Right lung (tissue), 5 donors: Measurements from ENCODE around the gene STAMBPL1. TPM values are rescaled to one million over a fixed set of nuclear protein-coding genes. Genes with fewer than 3 reads are reported as not detected.
A peak's percentile ranks its signal among the peaks of the same experiment; 100 is the strongest.

Source experiments
- DNase-seq, 2 donors: peaks; one replicate each; pipeline ENCODE4 v3.0.0-alpha.2; 2013
- polyA plus RNA-seq, 5 donors: library from polyadenylated mRNA; unstranded; fragments of 120-200 nt; gene quantifications; one replicate each; pipeline versions ENCODE4 v1.2.1 to v1.2.3, GENCODE V29; 2013; ENCODE audit warnings: inconsistent platforms in 1 of 5, low replicate concordance in 1 of 5; ENCODE audit not compliant: insufficient read length in 5 of 5, insufficient read depth in 1 of 5

Gene STAMBPL1
- polyA plus RNA-seq, 5 donors, result 6.4 to 14.4 (median 13.0) TPM

DNA sequence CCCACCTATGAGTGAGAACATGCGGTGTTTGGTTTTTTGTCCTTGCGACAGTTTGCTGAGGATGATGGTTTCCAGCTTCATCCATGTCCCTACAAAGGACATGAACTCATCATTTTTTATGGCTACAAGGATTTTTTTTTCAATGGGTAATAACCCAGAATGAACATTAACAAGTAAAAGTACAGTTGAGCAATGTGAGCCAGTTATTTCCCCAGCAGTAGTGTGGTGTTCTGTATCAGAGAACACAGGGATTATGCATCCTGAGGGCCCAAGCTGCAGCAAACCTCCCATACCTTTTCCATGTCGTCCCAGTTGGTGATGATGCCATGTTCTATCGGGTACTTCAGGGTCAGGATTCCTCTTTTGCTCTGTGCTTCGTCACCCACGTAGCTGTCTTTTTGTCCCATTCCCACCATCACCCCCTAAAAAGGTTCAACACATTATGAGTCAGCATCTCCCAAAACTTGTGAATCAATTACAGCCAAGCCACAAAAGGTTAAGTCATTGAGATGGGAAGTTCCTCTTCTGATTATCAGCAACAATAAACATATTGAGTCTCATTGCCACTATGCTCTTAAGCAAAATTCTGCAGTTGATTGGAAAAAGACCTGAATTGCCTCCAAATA lies 67.0 kb downstream of the STAMBPL1 start:
- no peak for DNase-seq

DNA sequence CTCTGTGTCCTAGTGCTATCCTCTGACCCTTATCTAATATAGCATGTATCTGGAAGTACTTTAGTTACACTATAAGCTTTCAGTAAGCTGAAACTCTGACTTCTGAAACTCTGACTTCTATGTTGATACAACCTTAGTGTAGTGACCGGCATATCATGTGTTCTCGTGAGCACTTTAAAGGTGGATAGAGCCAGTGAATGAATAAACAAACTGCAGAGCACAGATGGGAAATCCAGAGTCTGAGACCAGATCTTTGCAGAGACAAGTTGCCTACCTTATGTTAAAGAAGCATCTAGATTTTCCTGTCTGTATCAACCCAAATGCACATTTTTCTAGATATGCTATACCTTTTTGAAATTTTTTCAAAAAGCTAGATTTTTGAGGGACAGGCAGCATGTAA lies 69.0 kb downstream of the STAMBPL1 start:
- DNase-seq, result no peak

DNA sequence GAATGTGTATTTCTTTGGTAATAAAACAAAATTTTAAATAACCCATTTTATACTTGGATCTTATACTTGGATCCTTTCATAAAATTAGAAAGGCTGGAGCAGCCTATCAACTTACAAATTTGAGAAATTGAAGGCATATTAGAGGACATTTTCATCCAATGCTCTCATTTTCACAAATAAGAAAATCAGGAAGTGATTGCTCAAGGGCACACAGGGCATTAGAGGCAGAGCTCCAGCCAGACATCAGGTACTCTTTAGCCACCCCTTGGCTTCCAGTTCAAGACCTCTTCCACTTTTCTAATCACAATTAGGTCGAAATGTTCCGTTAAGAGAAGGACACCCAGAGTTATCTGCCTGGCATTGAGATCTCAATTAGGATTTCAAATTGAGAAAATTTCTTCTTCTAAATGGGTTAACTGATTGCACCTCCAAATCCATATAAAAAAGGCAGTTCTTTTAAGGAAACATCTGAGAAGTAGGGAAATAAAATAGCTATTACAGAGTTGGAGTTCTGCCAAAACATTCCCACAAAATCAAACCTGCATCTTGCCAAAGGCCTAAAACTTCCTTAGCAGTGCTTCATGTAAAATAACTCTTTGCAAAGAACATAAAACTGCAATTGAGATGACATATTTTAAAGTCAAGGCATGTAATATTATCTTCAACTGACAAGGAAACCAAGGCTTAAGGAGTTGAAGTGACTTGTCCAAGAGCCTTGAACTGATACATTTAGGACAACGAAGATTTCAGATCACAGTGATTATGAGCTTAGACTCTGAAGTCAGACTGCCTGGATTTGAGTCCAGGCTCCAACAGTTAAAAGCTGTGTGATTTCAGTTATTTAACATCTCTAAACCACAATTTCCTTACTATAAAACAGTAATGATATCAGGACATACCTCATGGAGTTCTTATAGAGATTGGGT lies 70.1 kb downstream of the STAMBPL1 start:
- DNase-seq, result no peak

DNA sequence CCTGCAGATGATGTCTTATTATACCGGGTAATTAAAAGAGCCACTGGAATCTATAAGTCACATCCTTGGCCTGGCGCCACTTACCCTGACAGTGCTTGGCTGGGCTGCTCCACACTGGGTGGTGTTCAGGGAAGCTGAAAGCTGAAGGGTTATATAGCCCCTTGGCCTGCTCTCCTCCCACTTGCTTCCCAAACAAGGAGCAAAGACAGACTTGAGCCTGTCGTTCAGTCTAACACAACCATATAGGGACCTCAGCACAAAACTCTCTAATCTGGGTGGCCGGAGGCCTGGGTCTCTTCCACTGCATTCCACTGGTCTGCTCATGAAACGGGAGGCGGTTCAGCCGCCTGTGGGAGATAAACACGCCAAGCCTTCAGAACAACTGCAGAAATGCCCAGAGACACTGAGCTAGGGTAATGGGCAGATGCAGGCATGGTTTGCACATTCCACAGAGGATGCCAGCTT lies 72.6 kb downstream of the STAMBPL1 start, which contains the start of gene ACTA2:
TSS of gene ACTA2 (minus strand) at position 127 of the 465 bp plus-strand sequence. CDS start 3,843 bp downstream, outside the sequence.
- no peak for DNase-seq

DNA sequence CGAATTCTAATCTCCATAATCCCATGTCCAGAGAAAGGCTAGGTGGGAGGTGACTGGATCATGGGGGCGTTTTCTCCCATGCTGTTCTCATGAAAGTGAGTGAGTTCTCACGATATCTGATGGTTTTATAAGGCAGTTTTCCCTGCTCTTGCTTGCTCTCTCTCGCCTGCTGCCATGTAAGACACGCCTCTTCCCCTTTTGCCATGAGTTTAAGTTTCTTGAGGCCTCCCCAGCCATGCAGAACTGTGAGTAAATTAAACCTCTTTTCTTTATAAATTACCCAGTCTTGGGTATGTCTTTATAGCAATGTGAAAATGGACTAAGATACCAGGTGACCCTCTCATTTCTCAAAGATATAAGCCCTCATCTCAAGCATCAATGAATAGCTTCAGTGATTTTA lies 73.6 kb downstream of the STAMBPL1 start:
- no peak for DNase-seq

DNA sequence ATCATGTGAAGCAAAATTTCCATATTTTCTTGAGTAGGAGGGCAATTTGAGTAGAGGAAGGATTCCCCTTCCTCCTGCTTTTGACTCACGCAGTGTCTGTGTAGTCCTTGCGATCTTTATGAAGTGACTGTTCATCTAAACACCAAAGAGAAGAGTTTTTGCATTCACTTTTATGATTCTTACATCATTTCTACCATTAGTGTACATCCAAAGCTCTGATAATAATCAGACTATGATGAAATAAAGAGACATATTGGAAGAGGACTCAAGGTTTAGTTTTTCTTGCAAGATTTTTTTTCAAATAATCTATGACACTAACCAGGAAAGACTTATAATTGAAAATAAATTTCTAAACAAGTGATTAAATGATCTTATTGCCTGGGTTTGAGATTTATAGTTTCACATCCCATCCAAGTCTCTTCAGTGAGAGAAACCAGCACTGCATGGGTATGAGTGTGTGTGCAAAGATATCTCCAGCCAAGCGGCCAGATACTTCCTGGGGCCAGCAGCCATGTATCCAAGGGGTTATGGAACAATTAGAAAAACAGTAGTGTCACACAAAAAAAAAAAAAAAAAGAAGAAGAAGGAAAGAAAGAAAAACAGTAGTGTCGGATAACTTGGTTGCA lies 74.5 kb downstream of the STAMBPL1 start:
- DNase-seq, result no peak

DNA sequence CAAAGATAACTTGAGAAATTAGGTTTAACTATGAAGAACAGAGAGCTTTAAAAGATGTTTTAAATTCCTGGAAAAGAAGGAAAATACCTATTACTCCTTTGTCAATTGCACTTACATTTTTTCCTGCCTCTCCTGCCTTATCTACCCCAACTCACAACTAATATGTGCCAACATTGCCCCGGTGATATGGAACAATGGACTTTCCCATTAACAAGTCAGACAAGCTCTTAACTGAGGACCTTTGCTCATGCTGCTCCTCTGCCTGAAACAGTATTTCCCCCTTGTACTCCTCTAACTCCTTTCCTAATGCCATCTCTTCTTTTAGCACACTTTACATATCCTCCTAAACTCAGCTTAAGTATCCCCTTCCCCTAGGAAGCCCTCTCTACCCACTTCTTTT lies 77.3 kb downstream of the STAMBPL1 start:
- DNase-seq, result no peak

DNA sequence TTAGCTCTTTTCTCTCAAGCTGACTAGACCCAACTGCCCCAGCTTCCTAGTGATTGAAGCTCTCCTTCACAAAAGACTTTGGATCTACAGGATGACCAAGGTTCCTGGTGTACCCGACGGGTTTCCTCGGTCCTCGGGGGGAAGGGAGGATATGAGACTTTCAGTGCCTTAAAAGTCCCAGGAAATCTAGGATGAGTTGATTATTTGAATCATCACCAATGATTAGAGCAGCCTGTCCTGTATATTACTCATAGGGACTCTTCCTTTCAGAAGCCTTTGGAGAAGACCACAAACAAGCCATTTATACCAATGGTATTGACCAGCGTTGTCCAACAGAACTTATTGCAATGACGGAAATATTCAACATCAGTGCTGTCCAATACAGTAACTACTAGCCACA lies 78.7 kb downstream of the STAMBPL1 start:
- DNase-seq, result no peak

DNA sequence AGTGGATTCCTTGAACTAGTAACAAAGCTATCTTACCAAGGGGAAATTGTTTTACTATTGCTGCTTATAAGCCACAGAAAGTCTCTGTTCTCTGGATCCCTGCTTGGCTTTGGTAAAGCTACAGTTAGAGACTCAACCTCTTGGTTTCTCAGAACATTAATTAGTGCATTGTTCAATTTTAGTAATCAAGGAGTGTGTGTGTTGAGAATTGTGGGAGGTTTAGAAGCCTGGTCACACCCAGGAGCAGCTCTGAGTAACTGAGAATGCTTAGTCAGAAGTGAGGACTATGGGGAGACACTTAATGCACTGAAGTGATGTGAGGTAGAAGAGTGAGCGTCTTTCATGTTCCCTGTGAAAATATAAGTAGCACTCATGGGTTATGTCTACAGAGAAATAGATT lies 80.8 kb downstream of the STAMBPL1 start:
- DNase-seq, result no peak

DNA sequence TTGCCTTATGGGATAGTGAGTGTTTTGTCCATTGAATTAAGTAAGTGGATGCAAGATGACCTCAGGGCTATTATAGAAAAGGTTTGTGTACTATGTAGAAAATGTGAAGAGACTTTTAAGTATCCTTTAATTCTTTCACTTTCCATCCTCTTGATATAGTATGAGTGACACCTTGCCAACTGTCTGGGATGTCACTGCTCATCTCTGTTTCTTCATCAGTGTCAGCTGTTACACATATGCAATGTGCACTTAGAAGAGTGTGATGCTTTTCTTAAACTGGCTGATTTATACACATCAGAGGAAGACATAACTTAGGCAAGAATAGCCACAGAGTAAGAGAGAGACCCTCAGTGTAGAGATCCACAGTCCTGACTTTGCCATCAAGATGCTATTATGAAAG lies 81.2 kb downstream of the STAMBPL1 start:
- DNase-seq, result no peak

DNA sequence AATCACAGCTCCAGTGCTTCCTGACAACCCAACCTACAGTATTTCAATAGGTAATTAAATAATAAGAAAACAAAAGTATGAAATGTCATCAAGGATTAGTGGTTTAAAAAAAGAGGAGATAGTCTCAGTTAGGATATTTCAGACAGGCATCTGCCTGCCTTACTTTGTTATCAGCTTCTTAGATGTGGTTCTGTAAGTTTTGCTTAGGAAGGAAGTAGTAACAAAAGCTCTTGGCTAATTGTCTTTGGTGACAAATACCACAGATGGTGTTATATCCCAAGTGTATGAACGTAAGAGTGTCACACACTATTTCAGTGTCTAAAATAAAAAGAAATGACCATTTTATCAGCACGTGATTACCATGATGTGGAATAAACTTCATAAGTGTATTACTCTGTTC lies 82.3 kb downstream of the STAMBPL1 start:
- no peak for DNase-seq

DNA sequence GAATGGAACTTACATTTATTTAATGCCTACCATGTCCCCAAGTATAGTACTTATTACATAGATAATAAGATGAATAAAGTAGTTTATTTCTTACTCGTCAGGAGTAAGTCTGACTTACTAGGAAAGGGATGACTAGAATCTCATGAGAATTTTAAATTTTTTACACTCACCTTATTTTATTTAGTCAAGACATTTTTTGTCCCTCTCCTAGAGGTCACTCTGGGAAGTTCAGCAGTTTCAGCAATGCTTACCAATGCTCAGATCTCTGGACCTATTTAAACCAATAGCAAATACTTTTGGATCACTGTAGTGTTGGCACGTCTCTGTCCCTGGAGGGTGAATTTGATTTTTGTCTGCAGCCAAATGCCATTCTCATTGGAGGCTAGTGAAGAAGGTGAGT lies 83.3 kb downstream of the STAMBPL1 start:
- DNase-seq, result no peak

DNA sequence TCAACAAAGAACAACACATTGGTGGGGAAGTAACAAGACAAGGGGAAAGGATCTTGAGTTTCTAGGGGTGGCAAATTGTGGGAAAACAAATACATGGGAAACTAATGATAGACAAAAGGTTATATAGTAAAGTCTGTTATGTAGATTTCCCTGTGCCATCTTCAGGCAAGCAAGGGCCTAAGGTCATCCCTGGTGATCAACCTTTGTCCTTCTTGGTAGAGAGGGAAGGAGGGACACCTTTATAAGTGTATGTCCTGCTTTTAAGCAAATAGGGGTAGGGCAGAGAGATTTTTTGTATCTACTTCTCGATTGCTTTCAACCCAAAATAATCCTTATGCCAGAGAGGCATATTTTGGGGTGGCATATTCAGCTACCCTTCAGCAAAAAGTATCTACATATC lies 84.3 kb downstream of the STAMBPL1 start:
- DNase-seq, result no peak

DNA sequence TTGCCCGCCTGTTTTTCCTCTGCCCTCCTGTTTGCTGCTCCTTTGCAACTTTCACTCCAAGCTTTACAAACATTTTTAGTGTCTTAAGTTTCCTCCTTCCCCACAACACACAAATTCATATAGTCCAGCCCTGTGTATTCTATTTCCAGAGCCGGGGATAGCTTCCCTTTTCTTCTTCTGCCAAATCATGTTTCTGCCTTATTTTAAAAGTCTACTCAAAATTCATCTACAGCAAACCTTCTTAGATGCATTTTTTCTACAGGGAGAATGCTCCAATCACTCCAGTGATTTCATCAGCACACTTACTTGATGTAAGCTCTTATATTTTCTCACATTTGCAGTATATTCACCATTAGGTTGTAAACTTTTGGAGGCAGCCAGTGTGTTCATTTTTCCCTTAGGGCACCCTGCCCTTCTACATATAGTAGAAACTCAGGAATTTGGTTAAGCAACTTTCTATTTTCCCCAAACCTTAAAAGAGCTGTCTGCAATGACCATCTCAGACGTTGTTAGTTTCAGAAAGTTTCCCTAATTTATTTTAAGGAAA lies 84.9 kb downstream of the STAMBPL1 start:
- no peak for DNase-seq

DNA sequence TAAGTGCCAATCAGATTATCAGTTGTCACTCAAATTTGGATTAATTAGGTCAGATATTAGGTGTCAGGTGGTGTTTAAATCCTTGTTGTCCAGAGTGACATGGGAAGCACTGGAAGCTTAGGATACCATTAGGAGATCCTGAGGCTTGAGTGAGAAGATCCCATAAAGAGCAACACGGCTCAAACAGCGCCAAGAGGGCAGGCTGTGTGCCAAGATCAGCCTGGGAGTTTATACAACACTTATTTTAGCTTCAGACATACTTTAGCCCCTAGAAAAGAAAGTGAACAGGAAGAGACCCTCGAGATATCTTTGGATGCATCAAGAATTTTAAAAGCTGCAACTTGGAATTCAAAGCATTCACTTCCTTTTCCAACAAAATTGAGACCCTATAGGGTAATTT lies 86.8 kb downstream of the STAMBPL1 start:
- no peak for DNase-seq

DNA sequence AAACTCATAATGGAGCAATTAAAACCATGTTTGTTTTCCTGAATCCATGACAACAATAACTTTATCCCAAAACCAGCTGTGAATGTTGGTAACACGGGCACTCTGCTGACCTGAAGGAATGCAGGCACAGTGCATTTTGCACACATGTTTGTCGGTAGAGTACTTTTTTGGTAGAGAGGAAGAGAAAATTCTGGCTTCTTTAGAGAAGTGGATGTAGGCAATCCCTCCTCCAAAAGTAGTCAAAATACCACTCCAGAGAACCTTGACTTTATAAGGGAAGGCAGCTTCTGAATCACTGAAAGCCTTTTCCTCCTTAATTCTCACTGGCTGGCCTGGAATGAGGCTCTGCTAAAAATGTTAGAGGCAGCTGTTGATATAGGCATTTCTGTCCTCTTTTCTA lies 88.3 kb downstream of the STAMBPL1 start:
- DNase-seq, result peak in 1 of 2 donors; percentile 47

DNA sequence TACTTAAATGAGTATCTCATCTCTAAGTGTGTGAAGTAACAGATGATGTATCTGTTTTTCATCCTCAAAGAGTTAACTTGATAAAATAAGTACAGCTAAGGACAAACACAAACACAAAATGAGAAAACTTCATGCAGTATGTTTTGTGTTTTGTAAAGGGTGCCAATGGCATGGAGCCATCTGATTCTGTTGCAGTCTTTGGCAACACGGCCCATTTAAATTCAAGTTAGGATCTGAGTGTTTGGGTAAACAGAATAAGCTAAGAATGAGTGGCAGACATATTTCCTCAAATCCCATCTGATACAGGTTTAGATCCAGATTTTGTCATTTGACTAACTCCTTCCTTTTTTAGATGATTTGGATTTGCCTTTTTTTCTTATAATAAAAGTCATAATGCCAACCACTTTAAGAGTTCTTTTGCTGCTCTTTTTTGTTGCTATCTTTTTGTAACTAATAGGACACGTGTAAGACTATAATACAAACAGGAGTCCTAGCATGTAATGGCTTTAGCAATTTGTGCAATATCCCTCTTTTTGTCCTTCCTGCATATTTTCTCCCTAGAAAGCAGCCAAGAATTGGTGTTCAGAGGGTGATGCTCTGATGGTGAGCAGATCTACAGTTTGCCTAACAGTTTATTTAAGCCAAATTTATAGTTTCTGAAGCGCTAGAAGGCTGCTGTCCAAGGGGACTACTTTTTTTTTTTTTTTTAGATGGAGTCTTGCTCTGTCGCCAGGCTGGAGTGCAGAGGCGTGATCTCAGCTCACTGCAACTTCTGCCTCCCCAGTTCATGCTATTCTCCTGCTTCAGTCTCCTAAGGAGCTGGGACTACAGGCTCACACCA lies 91.4 kb downstream of the STAMBPL1 start:
- peak; percentile 71 to 73 for DNase-seq
